Right lobe of liver (tissue), 4 donors: ENCODE data around the gene UBXN1.

ENCODE experiments used
- CTCF ChIP-seq, 4 donors: fragments of 200-600 bp in 3 of 4; fragments of 450-650 bp in 1 of 4; IDR thresholded peaks; one replicate each; pipeline versions ENCODE4 v1.5.1 to v1.8.0; 2016 to 2022; ENCODE audit warnings: antibody characterized with exemption in 4 of 4, mild to moderate bottlenecking in 2 of 4
- POLR2A ChIP-seq: fragments of 450-650 bp; IDR thresholded peaks from one replicate; pipeline ENCODE4 v1.6.1; 2017; ENCODE audit warnings: antibody characterized with exemption, mild to moderate bottlenecking
- donor health status: DM: no; HTN: no; CAD: no.
- donor health status: DM: no; HTN: no; CAD: no.
- donor health status: DM: no; HTN: yes; CAD: no.

GRCh38 chr11:62727165-62727871 lies 48.4 kb upstream of the UBXN1 start, which contains the start of gene HNRNPUL2:
- TF ChIP-seq CTCF (IDR thresholded peaks at IDR 0.05) (no peak), POLR2A (peak; percentile 93)
